ENCODE measurements around the gene FRMD4B.

GRCh38 chr3:69379661-69380060, 6.2 kb downstream of the FRMD4B start:
- TF ChIP-seq CTCF (IDR thresholded peaks at IDR 0.05) (no peak), POLR2A (IDR thresholded peaks at IDR 0.05) (no peak), EP300 (IDR thresholded peaks at IDR 0.05) (no peak)

All from ovary (tissue), 3 donors.